Tibial nerve (tissue), 4 donors: Measurements from ENCODE around the gene NOS3.

Experiments used
- CTCF ChIP-seq, 5 experiments: fragments of 200-600 bp in 3 of 5; fragments of 450-650 bp in 2 of 5; sonication (generic) in 3 of 5; IDR thresholded peaks; one replicate each; pipeline ENCODE4 v1.5.1; 2016 to 2019; ENCODE audit warnings: antibody characterized with exemption in 5 of 5, mild to moderate bottlenecking in 3 of 5, moderate library complexity in 2 of 5
- EP300 ChIP-seq, 2 donors: sonication (generic); formaldehyde crosslinking; IDR thresholded peaks; one replicate each; pipeline ENCODE4 v1.6.1; 2017; ENCODE audit warnings: antibody characterized with exemption in 2 of 2, mild to moderate bottlenecking in 1 of 2
- POLR2A ChIP-seq, 2 donors: fragments of 450-650 bp; IDR thresholded peaks; one replicate each; pipeline ENCODE4 v1.6.1; 2017; ENCODE audit warnings: antibody characterized with exemption in 2 of 2, mild to moderate bottlenecking in 2 of 2, moderate library complexity in 2 of 2

- TF ChIP-seq CTCF (IDR thresholded peaks at IDR 0.05) (no peak), EP300 (IDR thresholded peaks at IDR 0.05) (no peak), POLR2A (IDR thresholded peaks at IDR 0.05) (no peak)
These were observed 62.3 kb downstream of the NOS3 start for GRCh38 chr7:151053096-151053495.
